ENCODE data around the gene CLN5.

CLN5 gene

DNA sequence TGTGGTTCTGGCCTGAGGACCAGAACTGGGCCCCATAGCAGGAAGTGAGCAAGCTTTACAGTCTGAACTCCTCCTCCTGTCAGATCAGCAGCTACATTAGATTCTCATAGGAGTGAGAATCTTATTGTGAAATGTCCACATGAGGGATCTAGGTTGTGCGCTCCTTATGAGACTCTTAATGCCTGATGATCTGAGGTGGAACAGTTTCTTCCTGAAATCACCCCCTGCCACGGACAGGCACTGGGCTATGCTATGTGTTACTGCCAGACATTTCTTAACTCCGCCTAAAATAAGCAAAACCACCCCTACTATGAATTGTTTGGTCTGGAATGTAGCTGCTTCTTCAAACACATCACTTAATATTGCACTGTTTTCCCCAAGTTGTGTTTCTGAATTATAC is 30.5 kb downstream of the CLN5 start:
- peak in 1 of 2 donors; percentile 15 for DNase-seq

DNA sequence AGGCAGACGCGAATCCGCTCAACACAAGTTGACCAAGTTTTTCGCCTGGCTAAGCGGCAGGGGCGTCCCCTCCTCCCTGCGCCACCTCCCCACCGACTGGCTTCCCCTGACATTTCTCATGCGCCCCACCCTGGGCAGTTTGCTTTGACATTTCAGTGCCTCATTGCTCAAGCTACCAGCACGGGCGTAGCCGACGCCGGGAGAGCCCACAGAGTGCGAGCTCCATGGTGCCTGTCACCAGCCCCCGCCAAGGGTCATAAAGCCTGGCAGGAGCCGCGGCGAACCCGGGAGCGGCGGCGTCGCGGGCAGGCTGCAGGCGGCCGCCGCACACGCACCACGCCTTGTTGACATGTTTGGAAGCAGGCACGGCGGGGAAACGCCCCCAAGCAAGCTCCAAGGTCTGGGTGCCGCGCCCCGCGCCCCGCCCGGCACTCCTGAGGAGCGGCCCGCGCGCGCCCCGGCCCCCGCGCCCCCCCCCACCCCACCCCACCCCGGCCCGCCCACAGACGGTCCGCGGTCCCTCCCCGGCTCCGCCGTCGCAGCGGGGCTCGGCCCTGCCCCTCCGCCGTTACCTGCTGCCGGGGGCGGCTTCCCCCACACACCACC is 34.5 kb downstream of the CLN5 start:
- DNase-seq = peak; percentile 82 to 91

DNA sequence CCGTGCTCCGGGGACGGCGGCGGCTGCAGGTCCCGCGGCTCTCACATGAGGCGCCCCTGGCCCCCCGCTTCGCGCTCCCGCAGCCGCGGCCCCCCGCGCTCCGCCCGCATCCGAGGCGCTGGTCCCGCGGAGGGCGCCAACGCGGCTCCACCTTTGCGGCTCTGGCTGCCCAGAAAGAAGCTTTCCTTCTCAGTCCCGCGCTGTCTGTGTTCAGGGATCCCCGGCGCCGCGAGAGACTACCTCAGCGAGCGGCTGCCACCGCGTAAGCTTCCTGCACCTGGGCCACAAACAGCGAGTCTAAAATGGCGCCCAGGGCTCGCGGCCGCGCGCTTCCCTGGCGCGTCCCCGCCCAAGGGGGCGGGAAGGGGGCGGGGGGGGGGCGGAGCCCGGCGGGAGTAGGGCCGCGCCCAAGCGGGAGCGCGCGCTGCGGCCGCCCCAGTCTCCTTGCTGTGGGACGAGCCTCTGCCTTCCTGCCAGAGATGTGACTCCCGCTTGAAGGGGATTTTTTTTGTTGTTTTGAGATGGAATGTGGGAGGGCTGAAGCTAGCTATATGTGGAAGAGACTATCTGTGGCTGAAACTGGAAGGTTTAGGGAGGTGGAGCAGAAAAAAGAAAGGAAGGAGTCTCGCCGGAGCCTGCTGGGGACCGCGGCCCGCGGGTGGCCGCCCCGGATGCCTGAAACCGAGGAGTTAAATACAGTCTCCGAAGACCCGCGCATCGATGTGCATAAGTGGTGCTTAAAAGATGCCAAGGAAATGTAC is 35.2 kb downstream of the CLN5 start, which contains the start of gene FBXL3:
FBXL3 (minus strand) TSS at position 299 of the 761 bp plus-strand sequence. CDS start 5,299 bp downstream, outside the sequence.
- DNase-seq = peak; percentile 88 to 97

DNA sequence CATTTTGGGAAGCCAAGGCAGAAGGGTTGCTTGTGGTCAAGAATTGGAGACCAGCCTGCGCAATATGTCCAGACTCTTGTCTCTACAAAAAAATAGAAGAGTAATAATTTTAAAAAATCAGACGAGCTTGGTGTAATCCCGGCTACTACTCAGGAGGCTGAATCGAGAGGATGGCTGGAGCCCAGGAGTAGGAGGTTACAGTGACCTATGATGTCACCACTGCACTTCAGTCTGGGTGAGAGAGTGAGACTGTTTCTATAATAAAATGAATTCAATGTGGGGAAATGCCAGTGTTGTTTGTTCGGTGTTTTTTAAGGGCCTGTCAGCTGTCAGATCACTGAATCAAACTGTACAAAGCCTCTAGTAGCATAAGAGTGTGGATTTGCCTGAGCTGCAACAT is 36.3 kb downstream of the CLN5 start:
- peak; percentile 15 to 63 for DNase-seq

DNA sequence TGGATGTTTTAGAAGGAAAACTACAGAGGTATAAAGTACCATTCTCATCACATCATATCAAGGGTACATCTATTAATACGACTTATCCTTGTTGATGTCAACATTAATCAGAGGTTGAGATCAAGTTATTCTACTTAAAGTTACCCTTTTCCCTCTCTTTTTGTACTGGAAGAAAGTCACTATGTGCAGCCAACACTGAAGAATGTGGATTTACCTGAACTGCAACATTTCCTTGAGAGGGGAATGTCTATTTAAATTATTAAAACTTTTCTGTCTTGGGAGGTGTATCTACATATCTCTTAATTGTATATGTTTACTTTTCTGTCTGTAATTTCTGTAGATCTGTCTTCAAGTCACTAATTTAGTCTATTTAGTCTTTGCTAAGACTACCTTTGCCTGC is 37.6 kb downstream of the CLN5 start:
- DNase-seq = no peak

DNA sequence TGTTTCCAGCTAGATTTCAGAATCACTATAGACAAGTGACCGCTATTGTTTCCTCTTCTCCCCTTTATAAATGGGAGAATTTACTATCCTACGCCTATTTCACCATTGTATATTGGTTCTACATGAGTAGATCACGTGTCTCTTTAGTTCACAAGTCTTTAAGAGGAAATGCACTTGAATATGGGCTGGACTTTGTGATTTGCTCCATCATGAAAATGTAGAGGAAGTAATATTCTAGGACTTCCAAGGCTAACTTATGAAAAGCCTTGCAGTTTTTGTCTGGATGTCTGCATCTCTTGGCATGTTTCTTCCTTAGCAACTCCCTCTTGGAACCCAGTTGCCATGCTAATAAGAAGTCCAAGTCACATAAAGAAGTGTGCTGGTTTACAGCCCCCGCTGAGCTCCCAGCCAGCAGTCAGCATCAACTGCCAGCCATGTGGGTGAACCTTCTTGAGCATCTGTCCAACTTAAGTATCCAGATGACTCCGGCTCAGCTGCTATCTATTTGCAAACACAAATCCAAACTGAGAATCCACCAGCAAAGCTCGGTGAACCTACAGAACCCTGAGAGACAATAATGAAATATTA is 39.9 kb downstream of the CLN5 start:
- DNase-seq = peak; percentile 26 to 48

DNA sequence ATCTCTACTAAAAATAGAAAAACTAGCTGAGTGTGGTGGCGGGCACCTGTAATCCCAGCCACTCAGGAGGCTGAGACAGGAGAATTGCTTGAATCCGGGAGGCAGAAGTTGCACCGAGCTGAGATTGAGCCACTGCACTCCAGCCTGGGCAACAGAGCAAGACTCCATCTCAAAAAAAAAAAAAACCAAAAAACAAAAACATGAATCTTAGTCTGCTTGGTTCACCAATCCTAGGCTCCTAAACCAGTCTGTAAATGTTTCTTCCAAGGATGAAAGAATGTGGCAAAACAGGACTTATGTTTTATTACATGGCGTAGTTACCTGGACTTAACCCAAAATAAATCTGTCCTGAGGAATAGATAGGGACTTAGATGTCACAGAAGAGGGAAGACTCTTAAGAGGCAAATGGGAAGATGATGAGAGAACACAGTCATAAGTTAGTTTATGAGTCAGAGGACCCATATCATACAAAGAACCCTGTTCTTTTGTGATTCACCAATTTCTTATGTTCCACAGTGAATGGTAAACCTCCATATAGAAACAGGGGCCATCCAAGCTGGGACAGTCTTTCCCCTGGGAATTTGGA is 41.9 kb downstream of the CLN5 start:
- DNase-seq = peak in 1 of 2 donors; percentile 41

DNA sequence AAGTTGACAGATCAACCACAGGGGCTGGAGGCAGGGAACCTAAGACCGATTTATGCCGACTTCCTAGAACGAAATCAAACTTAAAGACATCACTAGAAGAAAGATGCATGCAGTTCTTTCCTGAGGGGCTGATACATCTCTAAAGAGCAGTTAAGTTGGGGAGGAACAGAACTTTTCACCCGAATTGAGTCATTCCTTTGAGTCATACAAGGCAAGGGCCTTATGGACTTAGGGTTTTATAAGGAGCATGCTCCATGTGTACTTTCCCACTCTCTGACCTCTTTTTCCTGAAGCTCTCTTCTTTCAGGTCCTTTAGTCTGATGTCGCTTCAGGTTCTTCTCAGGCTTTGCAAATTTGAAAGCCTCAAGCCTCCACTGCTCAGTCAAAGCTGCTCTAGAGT is 43.0 kb downstream of the CLN5 start:
- DNase-seq = peak; percentile 39 to 67

DNA sequence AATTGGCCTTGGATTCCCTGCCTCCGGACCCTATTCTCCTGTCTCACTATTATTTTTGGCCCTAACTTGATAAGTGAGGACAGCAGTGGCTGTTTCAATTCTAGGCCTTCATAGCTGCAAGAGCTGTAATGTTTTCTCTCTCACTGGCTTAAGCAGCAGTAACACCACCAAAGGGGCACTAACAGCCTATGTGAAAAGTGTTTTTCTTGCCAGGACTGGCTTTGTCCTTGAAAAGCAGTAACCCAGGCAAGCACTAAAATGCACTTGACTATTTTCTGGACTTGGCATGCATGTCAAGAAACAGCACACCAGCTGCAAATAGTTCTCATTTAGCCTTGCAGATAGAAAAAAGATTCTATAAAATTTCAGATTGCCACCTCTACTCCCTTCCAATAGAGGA is 44.4 kb downstream of the CLN5 start:
- no peak for DNase-seq

DNA sequence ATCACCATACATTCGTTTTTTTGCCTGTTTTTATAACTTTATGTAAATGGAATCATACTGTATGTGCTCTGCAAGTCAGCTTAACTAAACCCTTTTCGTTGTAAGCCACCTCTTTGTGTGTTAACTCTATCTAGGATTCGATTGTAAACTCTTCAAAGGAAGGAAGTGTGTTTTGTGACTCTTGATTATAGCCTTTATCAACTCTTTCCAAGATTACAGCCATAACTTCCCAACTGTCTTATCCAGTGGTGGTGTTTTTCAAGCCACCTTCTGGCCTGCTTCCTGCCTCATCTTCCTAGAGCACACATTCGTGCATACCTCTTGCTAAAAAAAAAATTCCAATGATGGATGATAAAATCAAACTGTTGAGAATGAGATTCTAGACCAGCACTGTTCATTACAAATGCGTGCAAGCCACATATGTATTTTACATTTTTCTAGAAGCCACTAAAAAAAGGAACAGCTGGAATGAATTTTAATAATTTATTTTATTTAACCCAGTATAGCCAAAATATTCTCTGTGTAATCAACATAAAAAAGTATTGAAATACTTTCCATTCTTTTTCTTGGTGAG is 47.1 kb downstream of the CLN5 start:
- no peak for DNase-seq

DNA sequence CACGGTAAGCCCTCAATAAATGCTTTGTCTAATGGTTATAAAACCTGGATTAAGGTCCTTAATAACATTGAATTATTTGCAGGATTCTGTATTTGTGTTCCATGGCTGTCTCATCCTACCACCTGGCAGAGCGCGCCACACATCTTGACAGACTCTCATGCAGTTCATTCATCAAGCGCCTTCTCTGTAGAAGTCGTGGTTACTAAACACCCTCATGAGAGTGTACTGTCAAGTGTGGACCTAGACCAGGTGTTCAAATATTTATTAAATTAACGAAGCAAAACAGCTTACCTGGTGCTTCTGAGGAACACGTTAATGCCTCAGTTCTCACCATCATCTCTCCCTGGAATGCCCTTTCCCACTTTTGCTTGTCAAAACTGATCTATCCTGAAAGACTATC is 48.2 kb downstream of the CLN5 start:
- no peak for DNase-seq

DNA sequence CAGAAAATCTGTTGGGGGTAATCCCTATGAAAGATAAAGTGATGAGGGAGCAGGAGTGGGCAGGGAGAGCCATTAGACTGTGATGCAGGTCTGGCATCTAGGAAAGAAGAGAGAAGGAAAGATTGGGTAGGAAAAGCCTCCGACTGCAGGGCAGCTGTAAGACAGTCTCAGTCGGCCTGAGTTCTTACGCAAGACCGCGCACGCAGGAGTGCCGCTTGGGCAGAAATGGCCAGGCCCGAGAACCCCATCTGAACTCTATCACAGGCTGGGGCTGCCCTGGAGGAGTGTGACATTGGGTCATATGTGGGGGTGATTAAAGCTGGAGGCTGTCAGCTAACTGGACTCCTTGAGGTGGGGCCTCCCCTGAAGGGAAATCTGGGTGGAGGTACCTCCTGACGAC is 49.0 kb downstream of the CLN5 start:
- no peak for DNase-seq

DNA sequence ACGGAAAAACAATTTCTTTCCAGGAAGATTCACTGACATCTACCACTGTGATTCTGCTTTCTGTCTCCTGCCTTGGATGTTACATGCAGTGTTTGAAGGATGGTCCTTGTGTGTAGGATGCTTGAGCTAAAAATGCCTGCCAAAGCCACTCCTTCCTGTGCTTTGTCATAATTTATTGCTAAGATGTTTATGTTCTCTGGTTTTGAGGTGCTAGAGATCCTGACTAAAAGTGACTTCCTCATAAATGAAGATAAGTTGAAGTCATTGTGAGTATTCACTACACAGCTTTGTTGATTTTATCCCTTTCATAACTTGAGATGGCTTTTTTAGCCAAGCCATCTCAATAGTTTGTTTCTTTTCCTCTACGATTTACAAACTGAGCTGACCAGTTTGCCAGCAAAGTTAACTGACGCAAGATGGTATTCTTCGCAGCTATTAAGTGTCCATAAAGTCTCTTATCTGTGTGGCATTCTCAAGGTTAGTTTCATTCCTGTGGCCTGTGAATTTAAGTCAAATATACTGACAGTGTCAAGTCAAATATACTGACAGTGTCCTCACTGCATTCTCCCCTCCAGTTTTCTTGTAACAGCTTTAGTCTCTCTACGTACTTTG is 50.8 kb downstream of the CLN5 start:
- DNase-seq = no peak

DNA sequence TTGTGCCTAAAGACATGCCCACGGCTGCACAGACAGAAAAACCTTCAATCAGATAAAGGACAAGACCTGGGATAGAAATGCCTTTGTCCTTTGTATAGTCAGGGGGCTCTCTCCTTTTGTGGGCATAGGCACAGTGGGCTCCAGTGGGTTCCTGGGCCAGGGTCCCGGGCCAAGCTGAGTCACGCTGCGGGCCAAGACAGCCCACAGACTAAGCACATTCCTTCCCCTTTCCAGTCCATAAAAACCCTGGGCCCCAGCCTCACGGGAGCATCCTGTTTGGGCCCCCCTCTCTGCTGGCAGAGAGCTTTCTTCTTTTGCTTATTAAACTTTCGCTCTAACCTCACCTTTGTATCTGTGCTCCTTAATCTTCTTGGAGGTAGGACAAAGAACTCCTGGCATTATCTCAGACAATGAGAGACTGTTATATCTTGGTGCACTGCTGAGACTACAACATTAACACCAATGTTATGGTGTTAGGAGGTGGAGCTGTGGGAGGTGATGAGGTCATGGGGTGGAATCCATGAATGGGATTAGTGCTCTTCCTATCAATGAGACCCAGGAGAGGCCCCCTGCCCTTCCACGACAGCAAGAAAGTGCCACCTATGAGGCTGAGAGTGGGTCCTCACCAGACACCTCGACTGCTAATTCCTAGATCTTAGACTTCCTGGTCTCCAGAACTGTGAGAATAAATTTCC is 55.9 kb downstream of the CLN5 start:
- DNase-seq = no peak

DNA sequence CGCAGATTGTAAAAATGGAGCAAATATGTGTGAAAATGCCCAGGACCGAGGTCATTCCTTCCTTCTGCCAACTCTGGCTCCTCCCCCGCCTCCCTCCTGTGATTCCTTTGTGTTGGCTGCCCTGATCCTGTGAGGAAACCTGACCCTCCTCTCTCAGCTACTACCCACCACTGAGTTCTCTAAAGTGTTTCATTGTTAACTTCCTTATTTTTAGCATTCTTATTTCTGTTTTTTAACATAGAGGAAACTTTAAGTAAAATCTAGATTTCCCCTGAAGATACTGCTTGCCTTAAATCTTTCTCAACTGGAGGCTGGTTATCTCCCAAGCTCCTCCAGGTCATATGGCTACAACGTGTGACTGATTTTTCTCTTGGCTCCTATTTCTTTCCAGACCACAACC is 56.8 kb downstream of the CLN5 start:
- DNase-seq = peak; percentile 64 to 90

DNA sequence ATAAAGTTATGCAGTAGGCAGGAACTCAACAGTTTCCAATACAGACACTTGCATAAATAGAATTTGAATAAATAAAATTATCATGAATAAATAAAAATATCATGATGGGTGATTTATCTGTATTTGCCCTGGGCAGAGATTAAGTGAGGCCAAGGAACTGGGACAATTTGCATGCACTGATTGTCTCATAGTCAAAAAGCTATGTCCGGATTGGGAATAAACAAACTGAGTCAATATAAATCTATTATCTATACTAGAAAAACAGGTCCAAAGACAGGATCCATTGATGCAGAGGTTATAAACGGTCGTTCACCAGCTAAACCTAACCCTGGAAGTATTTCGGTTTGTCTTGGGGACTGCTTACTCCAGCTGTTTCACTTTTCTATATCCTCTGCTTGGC is 61.3 kb downstream of the CLN5 start:
- DNase-seq = no peak

Data from inflammatory macrophage treated with lipopolysaccharide for 1 hour (primary cell).